AG04450 (cell line): ENCODE results near the gene MYO1B. TPM values are rescaled to one million over a fixed set of nuclear protein-coding genes. Genes with fewer than 3 reads are reported as not detected.

Experiments
- CTCF ChIA-PET: fragments of 300-600, 350-600 bp; formaldehyde crosslinking; extraction: SDS; loops from one replicate; lab custom pipeline; 2022; ENCODE audit warnings: antibody characterized with exemption, inconsistent platforms; lab: Charles Lee
- POLR2A ChIA-PET: fragments of 350-600 bp; formaldehyde crosslinking; extraction: SDS; loops from one replicate; lab custom pipeline; 2021; ENCODE audit warnings: antibody characterized with exemption, inconsistent platforms; lab: Yijun Ruan, JAX
- DNase-seq: peaks from one replicate; pipeline ENCODE4 v3.0.0-alpha.2; 2011; ENCODE audit warnings: low read depth, low spot score
- H3K27ac ChIP-seq: one replicate; pipeline ENCODE4 v1.5.1; 2012; ENCODE audit warnings: low read depth, low read length, control low read depth
- H3K27me3 ChIP-seq: one replicate; pipeline ENCODE4 v1.6.0; 2012; ENCODE audit warnings: low read length; ENCODE audit not compliant: control insufficient read depth, insufficient read depth
- H3K4me3 ChIP-seq: 2 replicates; pipeline ENCODE4 v1.5.1; 2011; ENCODE audit warnings: mild to moderate bottlenecking, low read depth, low read length, control low read depth
- H3K9me3 ChIP-seq: 2 replicates; pipeline ENCODE4 v1.5.1; 2012; ENCODE audit warnings: low read length; ENCODE audit not compliant: control insufficient read depth, insufficient read depth
- CTCF ChIP-seq: IDR thresholded peaks from 2 replicates; pipeline ENCODE4 v1.5.1; 2011; ENCODE audit warnings: low read depth, low read length, control low read depth, inconsistent platforms
- polyA plus RNA-seq: library from polyadenylated mRNA; depleted of rRNA; stranded (reverse); fragments of >200 nt; gene quantifications from 2 replicates; pipeline ENCODE4 v1.2.3, GENCODE V29; 2011

The MYO1B gene
- polyA plus RNA-seq, 1 experiment, result 149 TPM

DNA sequence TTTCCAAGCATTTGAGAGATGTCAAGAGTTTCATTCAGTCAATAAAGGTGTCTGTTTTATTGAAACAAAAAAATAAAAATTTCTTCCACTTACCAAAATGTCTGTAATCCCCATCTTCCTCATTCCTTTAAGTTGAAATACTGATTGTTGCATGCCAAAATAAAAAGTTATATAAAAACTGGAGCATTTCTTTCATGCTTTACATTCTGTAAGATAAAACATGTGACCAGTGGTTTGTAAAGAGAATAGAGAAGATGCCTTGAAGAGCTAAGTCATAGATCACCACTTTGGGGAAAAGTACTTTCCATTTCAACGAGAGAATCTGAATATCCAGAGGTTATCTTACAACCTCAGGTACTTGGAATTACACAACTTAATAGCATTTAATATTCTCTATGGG, 35.9 kb upstream of the MYO1B start:
- no peak for TF ChIP-seq CTCF
- CTCF ChIA-PET, result interaction anchor here (4.4 kb wide), 1 partner anchor 9 kb away, joined by 36 read pairs; no protein-coding TSS in a partner anchor
- Histone ChIP-seq H3K27ac (no peak overlapping the region), H3K27me3 (no peaks in the 10 kb centered on the region), H3K9me3 (peaks cover 2% of the 10 kb centered on the region; the same call in 1 of the 2 replicates), H3K4me3 (no peak overlapping the region)
- POLR2A ChIA-PET, result no interaction called here
- no peak for DNase-seq

GRCh38 chr2:191212119-191212518, 33.1 kb upstream of the MYO1B start:
- no peak for TF ChIP-seq CTCF
- no peak for DNase-seq
- no peak overlapping the region for H3K27ac ChIP-seq
- H3K4me3 ChIP-seq, result no peak overlapping the region
- no peaks in the 10 kb centered on the region for H3K9me3 ChIP-seq
- ChIA-PET CTCF (no interaction called here), POLR2A (no interaction called here)
- no peaks in the 10 kb centered on the region for H3K27me3 ChIP-seq

- Histone ChIP-seq H3K4me3 (no peak overlapping the region), H3K27ac (no peak overlapping the region), H3K9me3 (no peaks in the 10 kb centered on the region), H3K27me3 (no peaks in the 10 kb centered on the region)
- POLR2A ChIA-PET, result no interaction called here
- no peak for DNase-seq
- CTCF ChIA-PET, result interaction anchor here (0.9 to 2.5 kb wide), 2 partner anchors 18 to 308 kb away, joined by 4 to 9 read pairs; no protein-coding TSS in a partner anchor
- TF ChIP-seq CTCF, result no peak
Measured at GRCh38 chr2:191213333-191213732, 31.9 kb upstream of the MYO1B start.

- TF ChIP-seq CTCF, result no peak
- Histone ChIP-seq H3K27me3 (no peaks in the 10 kb centered on the region), H3K27ac (no peak overlapping the region), H3K9me3 (no peaks in the 10 kb centered on the region), H3K4me3 (no peak overlapping the region)
- CTCF ChIA-PET, result interaction anchor here (0.8 to 2.5 kb wide), 5 partner anchors 50 to 306 kb away, joined by 3 to 9 read pairs (median 5); no protein-coding TSS in a partner anchor
- POLR2A ChIA-PET, result interaction anchor here (0.6 kb wide), 1 partner anchor 38 kb away, joined by 3 read pairs; no protein-coding TSS in a partner anchor
- DNase-seq, result no peak
Measured at GRCh38 chr2:191215230-191215629, 30.0 kb upstream of the MYO1B start.

- CTCF ChIA-PET, result interaction anchor here (1.3 to 2.5 kb wide), 4 partner anchors 50 to 306 kb away, joined by 3 to 9 read pairs (median 4); no protein-coding TSS in a partner anchor
- Histone ChIP-seq H3K27ac (no peak overlapping the region), H3K27me3 (no peaks in the 10 kb centered on the region), H3K4me3 (no peak overlapping the region), H3K9me3 (no peaks in the 10 kb centered on the region)
- TF ChIP-seq CTCF, result no peak
- POLR2A ChIA-PET, result interaction anchor here (0.6 kb wide), 1 partner anchor 37 kb away, joined by 3 read pairs; no protein-coding TSS in a partner anchor
- DNase-seq, result no peak
Measured at GRCh38 chr2:191215666-191216065, 29.5 kb upstream of the MYO1B start.
